SK-N-SH treated with all-trans-retinoic acid at 6 μM for 48 hours (cell line): Measurements from ENCODE around the gene ROM1.

Source experiments
- ATAC-seq: fragments of 200-7000 bp; cut with Tn5 transposase; 3 replicates; pipeline ENCODE4 v1.9.1; 2020; ENCODE audit warnings: mild to moderate bottlenecking, moderate library complexity
- ARNTL ChIP-seq: fragments of 450-650 bp; formaldehyde crosslinking; IDR thresholded peaks from 2 replicates; pipeline ENCODE4 v1.5.0; 2020; ENCODE audit warnings: low read depth, mild to moderate bottlenecking, moderate library complexity, borderline replicate concordance
- BACH2 ChIP-seq: fragments of 250-450 bp; sonication (Bioruptor Pico); IDR thresholded peaks from 2 replicates; pipeline ENCODE4 v1.9.0; 2021; ENCODE audit warnings: mild to moderate bottlenecking, borderline replicate concordance
- CREB5 ChIP-seq: fragments of 250-450 bp; sonication (Bioruptor Pico); IDR thresholded peaks from 2 replicates; pipeline ENCODE4 v1.5.1; 2020; ENCODE audit warnings: low read depth, mild to moderate bottlenecking, moderate library complexity
- CSDC2 ChIP-seq: fragments of 250-450 bp; sonication (Bioruptor Pico); IDR thresholded peaks from 2 replicates; pipeline ENCODE4 v1.5.0; 2020; ENCODE audit warnings: mild to moderate bottlenecking, moderate library complexity
- ESRRG ChIP-seq: fragments of 250-450 bp; sonication (Bioruptor Pico); IDR thresholded peaks from 2 replicates; pipeline ENCODE4 v1.6.1; 2021; ENCODE audit warnings: mild to moderate bottlenecking
- GLIS3 ChIP-seq: fragments of 250-450 bp; sonication (Bioruptor Pico); IDR thresholded peaks from 2 replicates; pipeline ENCODE4 v1.5.0; 2020; ENCODE audit warnings: mild to moderate bottlenecking, moderate library complexity
- ISL1 ChIP-seq: fragments of 250-450 bp; sonication (Bioruptor Pico); IDR thresholded peaks from 2 replicates; pipeline ENCODE4 v2.1.2; 2022; ENCODE audit warnings: mild to moderate bottlenecking, moderate library complexity
- OSR1 ChIP-seq: fragments of 250-450 bp; sonication (Bioruptor Pico); IDR thresholded peaks from 2 replicates; pipeline ENCODE4 v1.8.0; 2022; ENCODE audit warnings: moderate library complexity, mild to moderate bottlenecking, inconsistent platforms
- POU6F1 ChIP-seq: fragments of 250-450 bp; sonication (Bioruptor Pico); IDR thresholded peaks from 2 replicates; pipeline ENCODE4 v1.8.0; 2021; ENCODE audit warnings: low read depth, mild to moderate bottlenecking, moderate library complexity, borderline replicate concordance
- PPARA ChIP-seq: fragments of 250-450 bp; sonication (Bioruptor Pico); IDR thresholded peaks from 2 replicates; pipeline ENCODE4 v1.5.0; 2020; ENCODE audit warnings: mild to moderate bottlenecking, borderline replicate concordance
- SNAI2 ChIP-seq: fragments of 250-450 bp; sonication (Bioruptor Pico); IDR thresholded peaks from 2 replicates; pipeline ENCODE4 v1.5.0; 2020; ENCODE audit warnings: mild to moderate bottlenecking, moderate library complexity
- TCF4 ChIP-seq: fragments of 250-450 bp; sonication (Bioruptor Pico); IDR thresholded peaks from 2 replicates; pipeline ENCODE4 v1.8.0; 2021; ENCODE audit warnings: mild to moderate bottlenecking, moderate library complexity, borderline replicate concordance
- TOX ChIP-seq: fragments of 250-450 bp; sonication (Bioruptor Pico); IDR thresholded peaks from 2 replicates; pipeline ENCODE4 v1.8.0; 2021; ENCODE audit warnings: mild to moderate bottlenecking, moderate library complexity, borderline replicate concordance
- TSHZ2 ChIP-seq: fragments of 250-450 bp; sonication (Bioruptor Pico); IDR thresholded peaks from 2 replicates; pipeline ENCODE4 v1.5.0; 2020; ENCODE audit warnings: mild to moderate bottlenecking, moderate library complexity
- ZC3H10 ChIP-seq: fragments of 250-450 bp; sonication (Bioruptor Pico); IDR thresholded peaks from 2 replicates; pipeline ENCODE4 v1.5.1; 2021; ENCODE audit warnings: mild to moderate bottlenecking, moderate library complexity
- ZFP3 ChIP-seq: fragments of 250-450 bp; sonication (Bioruptor Pico); IDR thresholded peaks from 2 replicates; pipeline ENCODE4 v1.5.0; 2020; ENCODE audit warnings: mild to moderate bottlenecking, moderate library complexity
- ZFP30 ChIP-seq: fragments of 450-650 bp; formaldehyde crosslinking; IDR thresholded peaks from 2 replicates; pipeline ENCODE4 v1.5.0; 2022; ENCODE audit warnings: mild to moderate bottlenecking, moderate library complexity
- ZNF565 ChIP-seq: fragments of 450-650 bp; formaldehyde crosslinking; conservative IDR thresholded peaks from 2 replicates; pipeline ENCODE4 v1.5.0; 2020; ENCODE audit warnings: low read depth, mild to moderate bottlenecking, moderate library complexity
- ZNF70 ChIP-seq: fragments of 450-650 bp; formaldehyde crosslinking; IDR thresholded peaks from 2 replicates; pipeline ENCODE4 v1.5.0; 2020; ENCODE audit warnings: mild to moderate bottlenecking, moderate library complexity
- ZNF8 ChIP-seq: fragments of 450-650 bp; formaldehyde crosslinking; IDR thresholded peaks from 2 replicates; pipeline ENCODE4 v1.5.0; 2020; ENCODE audit warnings: mild to moderate bottlenecking, moderate library complexity
- TF ChIP-seq, protein P1 (sequence below): fragments of 250-450 bp; sonication (Bioruptor Pico); IDR thresholded peaks from 2 replicates; pipeline ENCODE4 v1.8.0; 2020; ENCODE audit warnings: mild to moderate bottlenecking, moderate library complexity, borderline replicate concordance

The ROM1 gene

GRCh38 chr11:62605902-62606301 is 7.2 kb upstream of the ROM1 start:
- ATAC-seq = no peak
- TF ChIP-seq ZFP3 (CRISPR knock-in tag) (no peak), ARNTL (CRISPR knock-in tag) (no peak), PPARA (no peak)

DNA sequence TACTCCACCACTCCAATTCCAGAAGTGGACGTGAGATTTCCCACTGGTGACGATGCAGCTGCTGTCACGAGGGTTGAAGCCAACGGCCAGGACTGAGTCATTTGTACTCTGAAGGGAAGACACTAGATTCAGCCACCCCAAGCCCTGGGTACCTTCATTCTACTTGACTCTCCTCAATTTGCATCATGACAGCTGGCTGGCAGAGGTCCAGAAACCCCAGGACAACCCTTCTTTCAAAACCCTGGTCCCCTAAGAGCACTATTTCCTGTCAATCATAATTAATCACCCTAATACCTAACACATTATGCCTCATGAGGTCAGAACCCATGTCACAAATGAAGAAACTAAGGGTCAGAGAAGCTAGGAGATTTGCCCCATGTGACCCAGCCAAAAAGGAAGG is 5.3 kb upstream of the ROM1 start:
- TF ChIP-seq ZFP30 (CRISPR knock-in tag) (no peak), POU6F1 (CRISPR knock-in tag) (no peak), ESRRG (CRISPR knock-in tag) (no peak), OSR1 (CRISPR knock-in tag) (no peak), ISL1 (CRISPR knock-in tag) (no peak), GLIS3 (CRISPR knock-in tag) (no peak), CSDC2 (no peak), ZNF8 (CRISPR knock-in tag) (no peak), ZC3H10 (CRISPR knock-in tag) (no peak), ARNTL (CRISPR knock-in tag) (no peak), CREB5 (CRISPR knock-in tag) (no peak), ZNF565 (CRISPR knock-in tag) (no peak), BACH2 (CRISPR knock-in tag) (no peak), ZNF70 (CRISPR knock-in tag) (no peak)
- ATAC-seq = no peak

GRCh38 chr11:62608776-62609175 is 4.3 kb upstream of the ROM1 start:
- no peak for ATAC-seq

More at GRCh38 chr11:62608776-62609175, 4.3 kb upstream of the ROM1 start:
- TF ChIP-seq TCF4 = no peak
- no peak for TF ChIP-seq PPARA
- TF ChIP-seq, protein P1, sequence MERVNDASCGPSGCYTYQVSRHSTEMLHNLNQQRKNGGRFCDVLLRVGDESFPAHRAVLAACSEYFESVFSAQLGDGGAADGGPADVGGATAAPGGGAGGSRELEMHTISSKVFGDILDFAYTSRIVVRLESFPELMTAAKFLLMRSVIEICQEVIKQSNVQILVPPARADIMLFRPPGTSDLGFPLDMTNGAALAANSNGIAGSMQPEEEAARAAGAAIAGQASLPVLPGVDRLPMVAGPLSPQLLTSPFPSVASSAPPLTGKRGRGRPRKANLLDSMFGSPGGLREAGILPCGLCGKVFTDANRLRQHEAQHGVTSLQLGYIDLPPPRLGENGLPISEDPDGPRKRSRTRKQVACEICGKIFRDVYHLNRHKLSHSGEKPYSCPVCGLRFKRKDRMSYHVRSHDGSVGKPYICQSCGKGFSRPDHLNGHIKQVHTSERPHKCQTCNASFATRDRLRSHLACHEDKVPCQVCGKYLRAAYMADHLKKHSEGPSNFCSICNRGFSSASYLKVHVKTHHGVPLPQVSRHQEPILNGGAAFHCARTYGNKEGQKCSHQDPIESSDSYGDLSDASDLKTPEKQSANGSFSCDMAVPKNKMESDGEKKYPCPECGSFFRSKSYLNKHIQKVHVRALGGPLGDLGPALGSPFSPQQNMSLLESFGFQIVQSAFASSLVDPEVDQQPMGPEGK (CRISPR knock-in tag) = no peak
- TF ChIP-seq ZC3H10 (CRISPR knock-in tag) = no peak
- TF ChIP-seq ESRRG (CRISPR knock-in tag) = no peak
- TF ChIP-seq ZFP30 (CRISPR knock-in tag) = no peak
- no peak for TF ChIP-seq SNAI2 (CRISPR knock-in tag)
- no peak for TF ChIP-seq TSHZ2 (CRISPR knock-in tag)
- TF ChIP-seq TOX = no peak
- TF ChIP-seq ZNF565 (CRISPR knock-in tag) = no peak
- TF ChIP-seq GLIS3 (CRISPR knock-in tag) = no peak
- TF ChIP-seq ZNF70 (CRISPR knock-in tag) = no peak
